H1 (cell line): Measurements from ENCODE around the gene KLK4.

Experiments
- BRCA1 ChIP-seq: IDR thresholded peaks from 2 replicates; pipeline ENCODE4 v1.6.1; 2012; ENCODE audit warnings: low read depth, low read length, improper control_type of control experiment
- CHD2 ChIP-seq: IDR thresholded peaks from 2 replicates; pipeline ENCODE4 v1.6.1; 2012; ENCODE audit warnings: low read length, improper control_type of control experiment
- CTCF ChIP-seq, 3 experiments: IDR thresholded peaks; 1 replicate in 2 of 3; 2 replicates in 1 of 3; pipeline versions ENCODE4 v1.5.1 to v1.6.1; 2011; ENCODE audit warnings: low read length in 3 of 3, mild to moderate bottlenecking in 3 of 3, inconsistent platforms in 2 of 3, low read depth in 1 of 3, moderate library complexity in 1 of 3; ENCODE audit not compliant: insufficient read depth in 1 of 3; ENCODE audit errors: control extremely low read depth in 1 of 3
- E2F6 ChIP-seq: IDR thresholded peaks from 2 replicates; pipeline ENCODE4 v1.6.1; 2012; ENCODE audit warnings: inconsistent platforms
- EZH2 ChIP-seq: fragments of 200-600 bp; sonication (generic); IDR thresholded peaks from 2 replicates; pipeline ENCODE4 v1.7.1; 2012; ENCODE audit warnings: low read depth, mild to moderate bottlenecking, moderate library complexity, low read length, inconsistent platforms; ENCODE audit not compliant: severe bottlenecking
- HDAC6 ChIP-seq: IDR thresholded peaks from one replicate; pipeline ENCODE4 v1.7.1; 2012; ENCODE audit warnings: low read depth, mild to moderate bottlenecking, inconsistent platforms, low read length, moderate library complexity
- JUND ChIP-seq: IDR thresholded peaks from 2 replicates; pipeline ENCODE4 v1.6.1; 2011; ENCODE audit warnings: mild to moderate bottlenecking, improper control_type of control experiment, low read length
- KDM1A ChIP-seq: fragments of 200-600, 300-600 bp; sonication (generic); IDR thresholded peaks from 2 replicates; pipeline ENCODE4 v1.7.1; 2016; ENCODE audit warnings: mild to moderate bottlenecking, low read length, borderline replicate concordance
- SAP30 ChIP-seq: fragments of 300-600 bp; sonication (generic); IDR thresholded peaks from 2 replicates; pipeline ENCODE4 v1.7.1; 2012; ENCODE audit warnings: low read length, moderate library complexity, mild to moderate bottlenecking, inconsistent platforms; ENCODE audit not compliant: insufficient read depth, insufficient replicate concordance
- SIX5 ChIP-seq: IDR thresholded peaks from 2 replicates; pipeline ENCODE4 v1.6.1; 2011; ENCODE audit warnings: mild to moderate bottlenecking, low read depth, low read length
- TAF7 ChIP-seq: optimal IDR thresholded peaks from 2 replicates; pipeline ENCODE3; 2011; ENCODE audit warnings: low read depth, mild to moderate bottlenecking, inconsistent platforms, low read length, moderate library complexity, borderline replicate concordance

GRCh38 chr19:50922317-50922853, 11.2 kb upstream of the KLK4 start:
- TF ChIP-seq CHD2 = no peak
- TF ChIP-seq JUND = 0 out of 2 replicates have a peak, but pooled peaks have one; percentile 30
- TF ChIP-seq SIX5 = no peak
- no peak for TF ChIP-seq KDM1A
- TF ChIP-seq E2F6 = no peak
- peak; percentile 83 to 98 (median 90) for TF ChIP-seq CTCF (IDR thresholded peaks at IDR 0.05; ENCODE audit: control extremely low read depth in 1 of 3, insufficient read depth in 1 of 3, low read depth in 1 of 3, low read length in 3 of 3)
- TF ChIP-seq HDAC6 = no peak
- no peak for TF ChIP-seq SAP30
- no peak for TF ChIP-seq EZH2
- TF ChIP-seq BRCA1 = no peak
- no peak for TF ChIP-seq TAF7
